H9 (cell line): Measurements from ENCODE around the gene INTS1. TPM values are rescaled to one million over a fixed set of nuclear protein-coding genes. Genes with fewer than 3 reads are reported as not detected.

ENCODE experiments used
- DNase-seq: peaks from one replicate; pipeline ENCODE4 v3.0.0-alpha.2; 2017
- H2AFZ ChIP-seq: one replicate; pipeline ENCODE4 v1.6.1; 2013; ENCODE audit warnings: mild to moderate bottlenecking, low read length, control low read depth, moderate library complexity
- H2AK5ac ChIP-seq: 2 replicates; pipeline ENCODE4 v1.6.1; 2013; ENCODE audit warnings: low read length, control low read depth, mixed read lengths; ENCODE audit not compliant: insufficient read length
- H2BK120ac ChIP-seq: one replicate; pipeline ENCODE4 v1.6.1; 2013; ENCODE audit warnings: low read depth, mild to moderate bottlenecking, low read length, control low read depth, inconsistent platforms; ENCODE audit not compliant: poor library complexity, severe bottlenecking
- H2BK12ac ChIP-seq: 2 replicates; pipeline ENCODE4 v1.6.1; 2013; ENCODE audit warnings: low read length, control low read depth, mixed read lengths, low read depth; ENCODE audit not compliant: insufficient read length
- H2BK15ac ChIP-seq: 2 replicates; pipeline ENCODE4 v1.6.1; 2013; ENCODE audit warnings: low read depth, low read length, control low read depth
- H2BK20ac ChIP-seq: one replicate; pipeline ENCODE4 v1.6.1; 2013; ENCODE audit warnings: low read depth, mild to moderate bottlenecking, low read length, control low read depth, inconsistent platforms; ENCODE audit not compliant: poor library complexity, severe bottlenecking
- H2BK5ac ChIP-seq: 2 replicates; pipeline ENCODE4 v1.6.1; 2013; ENCODE audit warnings: low read length, control low read depth, mixed read lengths; ENCODE audit not compliant: insufficient read length
- H3K14ac ChIP-seq: 2 replicates; pipeline ENCODE4 v1.6.1; 2013; ENCODE audit warnings: low read length, control low read depth; ENCODE audit not compliant: insufficient read depth
- H3K18ac ChIP-seq: 2 replicates; pipeline ENCODE4 v1.6.1; 2013; ENCODE audit warnings: low read depth, mild to moderate bottlenecking, mixed read lengths, low read length, control low read depth; ENCODE audit not compliant: insufficient read length
- H3K23ac ChIP-seq: 2 replicates; pipeline ENCODE4 v1.6.1; 2013; ENCODE audit warnings: low read length, control low read depth, mixed read lengths, low read depth; ENCODE audit not compliant: insufficient read length
- H3K23me2 ChIP-seq: 2 replicates; pipeline ENCODE4 v1.6.1; 2013; ENCODE audit warnings: low read depth, mild to moderate bottlenecking, mixed read lengths, low read length, control low read depth; ENCODE audit not compliant: insufficient read length, poor library complexity, severe bottlenecking
- H3K27ac ChIP-seq: 2 replicates; pipeline ENCODE4 v1.5.1; 2013; ENCODE audit warnings: low read length, control low read depth, mixed read lengths, low read depth; ENCODE audit not compliant: insufficient read length
- H3K27me3 ChIP-seq: 2 replicates; pipeline ENCODE4 v1.6.1; 2013; ENCODE audit warnings: low read length, control low read depth, inconsistent platforms; ENCODE audit not compliant: insufficient read depth
- H3K4ac ChIP-seq: 2 replicates; pipeline ENCODE4 v1.6.1; 2013; ENCODE audit warnings: low read depth, mild to moderate bottlenecking, control low read depth, inconsistent platforms, low read length, moderate library complexity
- H3K4me1 ChIP-seq: 2 replicates; pipeline ENCODE4 v1.6.1; 2013; ENCODE audit warnings: low read length, control low read depth, inconsistent platforms; ENCODE audit not compliant: insufficient read depth
- H3K4me2 ChIP-seq: 2 replicates; pipeline ENCODE4 v1.6.1; 2013; ENCODE audit warnings: low read length, control low read depth, mixed read lengths; ENCODE audit not compliant: insufficient read length, insufficient read depth
- H3K56ac ChIP-seq: 2 replicates; pipeline ENCODE4 v1.6.1; 2013; ENCODE audit warnings: low read depth, mild to moderate bottlenecking, mixed read lengths, low read length, control low read depth; ENCODE audit not compliant: insufficient read length
- H3K79me1 ChIP-seq: 2 replicates; pipeline ENCODE4 v1.6.1; 2013; ENCODE audit warnings: low read depth, mild to moderate bottlenecking, moderate library complexity, low read length, control low read depth, inconsistent platforms; ENCODE audit not compliant: insufficient read depth, poor library complexity, severe bottlenecking
- H3K79me2 ChIP-seq: 2 replicates; pipeline ENCODE4 v1.6.1; 2013; ENCODE audit warnings: low read length, control low read depth, inconsistent platforms; ENCODE audit not compliant: insufficient read depth
- H3K9ac ChIP-seq: 2 replicates; pipeline ENCODE4 v1.6.1; 2013; ENCODE audit warnings: low read length, control low read depth, mixed read lengths; ENCODE audit not compliant: insufficient read length; ENCODE audit errors: extremely low read depth
- H3K9me3 ChIP-seq: one replicate; pipeline ENCODE4 v1.6.1; 2013; ENCODE audit warnings: low read depth, low read length, inconsistent platforms; ENCODE audit not compliant: control insufficient read depth
- H3T11ph ChIP-seq: one replicate; pipeline ENCODE4 v1.6.1; 2013; ENCODE audit warnings: mild to moderate bottlenecking, low read length, control low read depth, inconsistent platforms
- H4K20me1 ChIP-seq: one replicate; pipeline ENCODE4 v1.6.1; 2013; ENCODE audit not compliant: control insufficient read depth, insufficient read length, insufficient read depth
- H4K5ac ChIP-seq: 2 replicates; pipeline ENCODE4 v1.6.1; 2013; ENCODE audit warnings: low read depth, mild to moderate bottlenecking, mixed read lengths, low read length, control low read depth; ENCODE audit not compliant: insufficient read length
- H4K8ac ChIP-seq: replicated peaks from 2 replicates; pipeline ENCODE4 v1.6.1; 2013; ENCODE audit warnings: low read length, control low read depth, mixed read lengths, low read depth; ENCODE audit not compliant: insufficient read length
- H4K91ac ChIP-seq: 2 replicates; pipeline ENCODE4 v1.6.1; 2013; ENCODE audit warnings: low read depth, mild to moderate bottlenecking, moderate library complexity, mixed read lengths, low read length, control low read depth; ENCODE audit not compliant: insufficient read length
- H3K27ac Mint-ChIP-seq, 3 experiments: 2 replicates in 2 of 3; 3 replicates in 1 of 3; pipeline ENCODE4 v1.8.0; 2020 to 2021; ENCODE audit warnings: mixed read lengths in 3 of 3, mild to moderate bottlenecking in 1 of 3, moderate library complexity in 1 of 3
- H3K27me3 Mint-ChIP-seq: 2 replicates; pipeline ENCODE4 v1.8.0; 2021; ENCODE audit warnings: low read depth, mild to moderate bottlenecking, moderate library complexity, mixed read lengths
- H3K36me3 Mint-ChIP-seq, 3 experiments: 2 replicates in 2 of 3; 3 replicates in 1 of 3; pipeline ENCODE4 v1.8.0; 2020 to 2021; ENCODE audit warnings: low read depth in 3 of 3, mixed read lengths in 3 of 3; ENCODE audit not compliant: insufficient read depth in 1 of 3
- H3K4me1 Mint-ChIP-seq, 2 experiments: 2 replicates each; pipeline ENCODE4 v1.8.0; 2020; ENCODE audit warnings: mixed read lengths in 2 of 2
- H3K4me3 Mint-ChIP-seq, 2 experiments: 2 replicates in 1 of 2; 3 replicates in 1 of 2; pipeline ENCODE4 v1.8.0; 2020 to 2021; ENCODE audit warnings: mild to moderate bottlenecking in 2 of 2, mixed read lengths in 2 of 2, moderate library complexity in 1 of 2
- H3K9me3 Mint-ChIP-seq, 2 experiments: 2 replicates in 1 of 2; 3 replicates in 1 of 2; pipeline ENCODE4 v1.8.0; 2020; ENCODE audit warnings: mild to moderate bottlenecking in 2 of 2, mixed read lengths in 2 of 2, moderate library complexity in 1 of 2
- CTCF ChIP-seq: fragments of 200-600 bp; sonication (generic); conservative IDR thresholded peaks from 3 replicates; pipeline ENCODE4 v1.8.0; 2021; ENCODE audit warnings: antibody characterized with exemption, mild to moderate bottlenecking
- WGBS: extraction: QIAGEN DNeasy Blood & Tissue Kit; methylation state at CpG from one replicate; pipeline ENCODE4 v1.1.7; 2013; ENCODE audit warnings: missing lambda C conversion rate, low lambda C conversion rate, mixed read lengths; ENCODE audit not compliant: insufficient read length; ENCODE audit errors: extremely low coverage; 5-methylcytosine and 5-hydroxymethylcytosine counted together
- total RNA-seq: library from RNA; stranded (reverse); gene quantifications from 2 replicates; pipeline ENCODE4 v1.2.1, GENCODE V29; 2021

Gene INTS1
- total RNA-seq, 1 experiment from 2014 or later = 133 TPM

DNA sequence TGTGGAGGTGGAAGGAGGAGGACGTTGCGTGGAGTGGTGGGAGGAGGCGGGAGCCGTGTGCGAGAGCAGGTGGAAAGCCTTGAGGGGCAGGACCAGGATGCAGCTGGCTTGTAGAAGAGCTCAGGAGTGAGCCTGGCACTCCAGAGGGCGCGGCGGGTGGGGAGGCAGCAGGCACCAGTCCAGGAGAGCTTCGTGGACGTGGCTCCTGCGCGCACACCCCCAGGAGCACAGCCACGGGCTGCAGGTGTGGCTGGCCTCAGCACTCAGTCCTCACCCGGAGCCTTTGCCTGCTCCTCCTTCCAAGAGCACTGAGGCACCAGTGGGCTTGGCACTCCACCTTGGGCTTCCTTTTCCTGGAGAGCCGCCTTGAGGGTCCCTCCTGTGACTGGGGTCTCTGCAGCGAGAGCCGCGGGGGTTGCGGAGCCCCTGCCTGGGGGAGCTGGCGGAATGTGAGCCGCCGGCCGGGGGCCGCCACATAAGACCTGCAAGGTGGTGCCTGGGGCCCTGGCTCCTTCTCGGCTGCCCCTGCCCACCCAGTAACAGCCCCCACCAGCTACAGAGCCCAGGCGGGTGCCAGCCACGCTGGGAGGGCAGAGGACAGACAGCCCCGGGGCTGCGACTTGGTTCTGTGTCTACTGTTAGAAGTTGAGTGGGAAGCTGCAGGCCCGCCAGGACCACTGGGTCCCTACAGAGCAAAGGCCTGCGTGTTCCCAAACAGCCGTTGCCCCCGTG lies 37.4 kb upstream of the INTS1 start:
- H3K79me2 ChIP-seq = no peaks in the 10 kb centered on the region
- H3K4me3 Mint-ChIP-seq = no peak overlapping the region
- H3K27me3 ChIP-seq = no peaks in the 10 kb centered on the region
- no peak overlapping the region for H2BK12ac ChIP-seq
- no peak for DNase-seq
- no peak overlapping the region for H2AFZ ChIP-seq
- H3K4me1 Mint-ChIP-seq = peaks cover 5 to 8% of the 10 kb centered on the region in 2 experiments
- H2BK15ac ChIP-seq = no peak overlapping the region
- no peak overlapping the region for H2BK120ac ChIP-seq
- no peak overlapping the region for H3K56ac ChIP-seq
- H3K9ac ChIP-seq = no peak overlapping the region
- no peak overlapping the region for H3K18ac ChIP-seq
- H3K79me1 ChIP-seq = no peaks in the 10 kb centered on the region
- peak overlapping the region in 2 of 3 experiments; percentile 35 to 68; a peak in 2 of 7 replicates for H3K27ac Mint-ChIP-seq
- no peak overlapping the region for H2AK5ac ChIP-seq
- TF ChIP-seq CTCF = no peak
- WGBS = no CpG with 5 or more reads among the region's 33 CpGs
- no peak overlapping the region for H4K91ac ChIP-seq
- no peaks in the 10 kb centered on the region for H3K23me2 ChIP-seq
- no peak overlapping the region for H3K23ac ChIP-seq
- H2BK5ac ChIP-seq = no peak overlapping the region
- H3K9me3 Mint-ChIP-seq = no peaks in the 10 kb centered on the region
- no peaks in the 10 kb centered on the region for H3K9me3 ChIP-seq
- no peak overlapping the region for H3K4ac ChIP-seq
- H3K14ac ChIP-seq = no peak overlapping the region
- H3K36me3 Mint-ChIP-seq = peaks cover 3 to 15% (median 6%) of the 10 kb centered on the region in 3 experiments; a peak in 4 of 7 replicates
- no peaks in the 10 kb centered on the region for H3K27me3 Mint-ChIP-seq
- no peaks in the 10 kb centered on the region for H3K4me1 ChIP-seq
- H3K4me2 ChIP-seq = no peak overlapping the region
- no peak overlapping the region for H4K5ac ChIP-seq
- H4K8ac ChIP-seq = no peak overlapping the region
- no peak overlapping the region for H3T11ph ChIP-seq
- H3K27ac ChIP-seq = no peak overlapping the region
- H2BK20ac ChIP-seq = no peak overlapping the region
- H4K20me1 ChIP-seq = no peaks in the 10 kb centered on the region
